Fibroblast of the aortic adventitia (primary cell): ENCODE data around the gene SLC38A11. TPM values are rescaled to one million over a fixed set of nuclear protein-coding genes. Genes with fewer than 3 reads are reported as not detected.
"Not testable (repeated sequence)": the region's sequence is repeated elsewhere in the genome, so short reads cannot be mapped to it uniquely, and the experiment has no call there.

Experiments
- DNase-seq: peaks from one replicate; pipeline ENCODE4 v3.0.0-alpha.2; 2010; ENCODE audit warnings: low read depth
- H3K4me3 ChIP-seq: 2 replicates; pipeline ENCODE4 v1.5.1; 2011; ENCODE audit warnings: low read depth, mild to moderate bottlenecking, control low read depth, low read length, moderate library complexity
- total RNA-seq: library from RNA; depleted of rRNA; stranded (reverse); fragments of >200 nt; gene quantifications from 2 replicates; pipeline ENCODE4 v1.2.3, GENCODE V29; 2012; ENCODE audit warnings: low replicate concordance
- TF ChIP-seq, protein P1 (sequence below): IDR thresholded peaks from 2 replicates; pipeline ENCODE4 v1.5.1; 2011; ENCODE audit warnings: mild to moderate bottlenecking, low read length, control low read depth, inconsistent platforms; ENCODE audit not compliant: insufficient read depth

SLC38A11 gene
- 0.45 TPM in 1 of 2 replicates, not detected in the other for total RNA-seq

DNA sequence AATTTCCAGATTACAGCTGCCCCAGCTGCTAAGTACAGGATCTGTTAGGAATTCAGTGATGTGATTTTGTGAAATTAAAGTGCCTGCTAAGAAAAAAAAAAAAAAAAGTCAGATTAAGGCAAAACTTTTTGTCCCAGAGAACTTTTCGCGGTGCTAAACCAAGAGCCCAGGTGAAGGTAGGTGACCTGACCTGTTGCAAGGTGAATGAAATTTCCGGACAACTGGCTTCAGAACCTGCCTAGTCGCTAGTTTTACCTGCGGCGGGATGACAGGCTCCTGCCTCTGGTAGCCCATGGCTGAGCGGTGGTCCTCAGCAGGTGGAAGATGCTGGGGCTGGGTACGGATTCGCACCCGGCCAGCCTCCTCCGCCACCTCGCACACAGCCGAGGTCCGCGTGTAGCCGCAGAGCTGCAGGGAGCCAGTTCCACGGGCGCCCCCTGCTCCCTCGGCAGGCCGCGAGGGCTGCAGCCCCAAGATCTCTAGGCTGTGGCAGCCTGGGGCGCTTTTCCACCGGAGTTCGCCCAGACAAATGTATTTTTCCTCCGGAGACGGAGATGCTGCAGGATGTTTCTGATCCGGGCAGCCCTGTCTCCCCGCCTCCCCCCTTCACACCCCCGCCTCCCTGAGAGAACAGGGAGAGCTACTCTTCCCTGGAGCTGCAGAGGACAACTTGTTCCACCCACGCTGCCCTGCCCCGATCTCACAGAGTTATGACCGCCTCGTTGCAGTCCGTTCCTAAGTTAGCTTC lies at the start of gene SLC38A11:
SLC38A11 (minus strand) TSS at position 572 of the 748 bp plus-strand sequence; CDS start at position 294, 278 bp downstream.
- peak within 1 kb of the TSS; percentile 57 for H3K4me3 ChIP-seq

GRCh38 chr2:165003443-165004130 lies 48.3 kb upstream of the SLC38A11 start:
- H3K4me3 ChIP-seq = no peak overlapping the region
- TF ChIP-seq, protein P1, sequence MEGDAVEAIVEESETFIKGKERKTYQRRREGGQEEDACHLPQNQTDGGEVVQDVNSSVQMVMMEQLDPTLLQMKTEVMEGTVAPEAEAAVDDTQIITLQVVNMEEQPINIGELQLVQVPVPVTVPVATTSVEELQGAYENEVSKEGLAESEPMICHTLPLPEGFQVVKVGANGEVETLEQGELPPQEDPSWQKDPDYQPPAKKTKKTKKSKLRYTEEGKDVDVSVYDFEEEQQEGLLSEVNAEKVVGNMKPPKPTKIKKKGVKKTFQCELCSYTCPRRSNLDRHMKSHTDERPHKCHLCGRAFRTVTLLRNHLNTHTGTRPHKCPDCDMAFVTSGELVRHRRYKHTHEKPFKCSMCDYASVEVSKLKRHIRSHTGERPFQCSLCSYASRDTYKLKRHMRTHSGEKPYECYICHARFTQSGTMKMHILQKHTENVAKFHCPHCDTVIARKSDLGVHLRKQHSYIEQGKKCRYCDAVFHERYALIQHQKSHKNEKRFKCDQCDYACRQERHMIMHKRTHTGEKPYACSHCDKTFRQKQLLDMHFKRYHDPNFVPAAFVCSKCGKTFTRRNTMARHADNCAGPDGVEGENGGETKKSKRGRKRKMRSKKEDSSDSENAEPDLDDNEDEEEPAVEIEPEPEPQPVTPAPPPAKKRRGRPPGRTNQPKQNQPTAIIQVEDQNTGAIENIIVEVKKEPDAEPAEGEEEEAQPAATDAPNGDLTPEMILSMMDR = no peak
- no peak for DNase-seq

More for the DNA sequence above, at the start of gene SLC38A11:
- DNase-seq = peak; percentile 9
- TF ChIP-seq, protein P1 = peak; percentile 25

DNA sequence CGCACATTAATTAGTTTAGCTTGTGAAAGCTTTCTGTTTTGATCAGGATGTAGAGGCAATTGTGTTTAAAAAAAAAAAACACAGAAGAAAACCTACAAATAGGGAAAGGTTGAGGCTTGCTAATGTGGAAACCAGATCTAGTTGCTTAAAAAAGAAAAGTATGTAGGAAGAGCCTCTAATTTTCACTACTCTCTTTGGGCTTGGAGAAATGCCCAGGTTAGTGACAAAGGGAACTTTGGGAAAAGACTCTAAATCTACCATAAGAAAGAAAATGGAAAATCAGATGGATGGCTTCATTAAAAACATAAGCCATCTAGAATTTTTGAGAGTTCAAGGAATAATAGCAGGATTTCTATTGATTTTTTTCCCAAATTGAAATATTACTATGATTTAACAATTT lies 47.3 kb upstream of the SLC38A11 start:
- H3K4me3 ChIP-seq = no peak overlapping the region
- TF ChIP-seq, protein P1 = no peak
- no peak for DNase-seq

GRCh38 chr2:164994664-164995299 lies 39.5 kb upstream of the SLC38A11 start:
- not testable (repeated sequence) for H3K4me3 ChIP-seq, DNase-seq

DNA sequence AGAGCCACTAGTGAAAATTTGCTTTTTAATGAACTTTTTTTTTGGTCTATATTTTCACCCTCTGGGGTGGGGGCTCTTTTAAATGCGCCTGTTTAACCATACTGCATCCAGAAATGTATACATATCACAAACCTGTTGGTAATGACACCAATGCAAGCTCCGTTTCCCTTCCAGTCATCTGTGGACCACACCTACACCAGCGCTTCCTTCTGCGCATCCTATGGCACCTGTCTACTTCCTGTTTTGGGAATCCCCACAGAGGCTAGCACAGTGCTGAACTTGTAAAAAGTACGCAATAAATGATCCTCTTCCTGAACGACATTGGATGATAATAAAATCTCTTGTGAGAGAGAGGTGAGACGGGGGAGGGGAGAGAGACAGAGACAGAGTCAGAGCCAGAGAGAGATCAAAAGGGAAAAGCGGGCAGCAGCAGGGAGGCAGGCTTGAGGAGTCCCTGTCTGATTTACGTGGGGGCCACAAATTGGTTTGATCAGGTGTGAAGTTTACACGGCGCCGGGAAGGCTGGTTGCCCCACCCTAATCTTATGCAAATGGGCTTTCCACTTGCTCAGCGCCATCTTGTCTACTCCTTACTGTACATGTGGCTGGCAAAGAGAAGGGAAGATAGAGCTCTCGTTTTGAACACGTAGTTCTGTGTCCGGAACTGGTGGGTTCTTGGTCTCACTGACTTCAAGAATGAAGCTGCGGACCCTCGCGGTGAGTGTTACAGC lies 38.1 kb upstream of the SLC38A11 start:
- TF ChIP-seq, protein P1 = no peak
- H3K4me3 ChIP-seq = no peak overlapping the region
- no peak for DNase-seq

DNA sequence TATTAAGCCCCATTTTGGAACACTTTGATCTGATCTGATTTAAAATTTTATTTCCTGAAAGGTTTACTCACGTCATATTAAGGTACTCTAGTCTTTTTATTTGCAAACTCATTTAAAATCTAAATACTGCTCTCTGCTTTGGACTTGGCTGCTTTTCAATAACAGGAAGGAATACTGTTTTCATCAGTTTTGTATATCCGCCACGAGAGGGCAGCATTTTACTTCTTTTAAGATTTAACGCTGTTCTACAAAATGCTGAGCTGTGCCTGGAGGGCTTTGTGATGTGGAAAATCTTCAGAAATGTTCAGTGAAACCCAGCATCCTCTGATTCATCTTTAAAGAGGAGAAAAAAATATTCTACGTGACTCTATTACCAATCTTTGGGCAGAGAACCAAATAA lies 37.5 kb upstream of the SLC38A11 start:
- TF ChIP-seq, protein P1 = peak; percentile 39
- H3K4me3 ChIP-seq = no peak overlapping the region
- peak; percentile 89 for DNase-seq

DNA sequence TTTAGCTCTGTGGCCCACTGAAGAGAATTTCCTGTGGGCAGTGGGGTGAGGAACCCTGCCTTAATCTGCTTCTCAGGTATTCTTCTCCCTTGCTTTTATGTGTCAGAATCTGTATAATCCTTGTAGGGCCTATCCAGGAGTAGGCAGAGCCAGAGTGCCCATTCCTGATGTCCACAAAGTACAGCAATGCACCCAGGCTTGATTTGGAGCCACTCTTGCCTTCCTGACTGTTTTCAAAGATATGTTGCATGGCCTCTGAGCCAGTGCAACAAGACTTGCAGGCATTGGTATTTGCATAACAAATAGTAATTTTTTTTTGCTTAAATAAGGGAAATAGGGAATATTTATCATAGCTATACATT lies 36.7 kb upstream of the SLC38A11 start:
- not testable (repeated sequence) for DNase-seq, H3K4me3 ChIP-seq

DNA sequence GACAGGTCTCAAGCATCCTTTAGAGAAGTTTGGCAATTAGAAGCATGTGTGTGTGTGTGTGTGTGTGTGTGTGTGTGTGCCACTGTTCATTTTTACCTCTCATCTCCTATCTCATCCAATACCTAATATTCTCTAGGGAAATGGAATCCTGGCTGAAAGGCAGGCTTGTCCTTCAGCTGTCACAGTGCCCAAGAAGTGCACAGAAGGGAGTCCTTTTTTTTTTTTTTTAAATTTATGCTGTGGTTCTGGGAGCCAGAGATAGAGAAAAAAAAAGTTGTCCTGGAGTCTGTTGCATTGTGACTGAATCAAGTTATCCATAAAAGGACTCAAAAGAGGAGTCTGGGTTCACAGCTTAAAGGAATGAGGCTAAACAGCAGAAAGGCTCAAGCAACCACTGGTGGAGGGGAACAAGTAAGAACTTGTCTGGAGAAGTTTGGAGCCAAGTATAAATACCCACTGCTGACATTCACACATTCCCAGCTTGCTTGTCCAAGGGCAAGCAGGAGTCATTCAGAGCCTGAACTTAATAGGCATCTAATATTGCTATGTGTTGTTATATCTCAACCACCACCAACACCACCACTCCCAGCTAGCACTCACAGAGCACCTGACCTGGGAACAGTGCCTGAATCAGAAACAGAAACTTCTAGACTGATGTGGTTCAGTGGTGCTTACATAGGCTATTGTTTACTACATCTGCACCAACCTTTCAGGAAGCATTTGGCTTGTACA lies 36.2 kb upstream of the SLC38A11 start:
- DNase-seq = peak; percentile 61

GRCh38 chr2:164990953-164991352 lies 35.6 kb upstream of the SLC38A11 start:
- H3K4me3 ChIP-seq = not testable (repeated sequence)
- peak; percentile 58 for DNase-seq

More for the DNA sequence above, 36.2 kb upstream of the SLC38A11 start:
- not testable (repeated sequence) for H3K4me3 ChIP-seq

- H3K4me3 ChIP-seq, DNase-seq: not testable (repeated sequence)
Measured at GRCh38 chr2:164988805-164989204, 33.5 kb upstream of the SLC38A11 start.

DNA sequence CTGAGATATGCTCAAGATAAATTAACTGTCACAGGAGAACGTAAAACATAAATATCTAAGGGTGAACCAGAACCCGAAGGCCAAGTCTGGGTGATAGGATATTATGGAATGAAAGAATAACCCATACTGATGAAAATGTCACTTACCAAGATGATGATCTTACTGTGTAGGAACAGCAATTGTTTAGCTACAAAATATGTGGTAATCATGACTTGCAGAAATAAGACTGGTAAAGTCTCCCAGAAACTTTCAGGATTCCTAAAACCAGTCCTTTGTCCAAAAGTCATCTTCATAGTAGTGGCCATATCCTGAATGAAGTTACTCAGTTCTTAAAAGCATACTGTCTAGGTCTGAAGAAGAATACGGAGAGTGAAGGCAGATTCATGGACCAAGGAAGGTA lies 30.7 kb upstream of the SLC38A11 start:
- H3K4me3 ChIP-seq, DNase-seq: not testable (repeated sequence)
